ENCODE results near the gene KIRREL3.

DNA sequence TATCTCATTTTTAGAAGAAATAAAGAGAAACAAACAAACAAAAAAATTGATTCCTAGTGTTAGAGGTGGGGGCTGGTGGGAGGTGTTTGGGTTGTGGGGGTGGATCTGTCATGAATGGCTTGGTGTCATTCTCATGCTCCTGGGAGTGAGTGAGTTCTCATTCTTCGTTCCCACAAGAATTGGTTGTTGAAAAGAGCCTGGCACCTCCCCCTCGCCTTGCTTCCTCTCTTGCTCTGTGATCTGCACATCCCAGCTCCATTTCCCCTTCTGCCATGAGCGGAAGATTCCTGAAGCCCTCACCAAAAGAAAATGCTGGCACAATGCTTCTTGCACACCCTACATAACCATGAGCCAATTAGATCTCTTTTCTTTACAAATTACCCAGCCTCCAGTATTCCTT is 367.2 kb downstream of the KIRREL3 start:
- TF ChIP-seq CHD2 (IDR thresholded peaks at IDR 0.05; ENCODE audit: low read length, partially characterized antibody) (no peak), CTCF (IDR thresholded peaks at IDR 0.05) (no peak), RCOR1 (IDR thresholded peaks at IDR 0.05; ENCODE audit: low read depth, low read length) (no peak), MYC (IDR thresholded peaks at IDR 0.05; ENCODE audit: borderline replicate concordance, low read length) (no peak), REST (IDR thresholded peaks at IDR 0.05) (no peak), MAFK (IDR thresholded peaks at IDR 0.05; ENCODE audit: partially characterized antibody) (no peak), EP300 (IDR thresholded peaks at IDR 0.05) (no peak), PBX3 (IDR thresholded peaks at IDR 0.05) (no peak), CHD4 (IDR thresholded peaks at IDR 0.05; ENCODE audit: borderline replicate concordance) (no peak), KDM5A (IDR thresholded peaks at IDR 0.05) (no peak), POLR2AphosphoS2 (conservative IDR thresholded peaks at IDR 0.05; ENCODE audit: low read length) (no peak), PHF8 (IDR thresholded peaks at IDR 0.05; ENCODE audit: borderline replicate concordance, low read depth) (no peak), HOXB5 (CRISPR knock-in tag; IDR thresholded peaks at IDR 0.05) (no peak)
- TF ChIP-seq, protein P1, sequence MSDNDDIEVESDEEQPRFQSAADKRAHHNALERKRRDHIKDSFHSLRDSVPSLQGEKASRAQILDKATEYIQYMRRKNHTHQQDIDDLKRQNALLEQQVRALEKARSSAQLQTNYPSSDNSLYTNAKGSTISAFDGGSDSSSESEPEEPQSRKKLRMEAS (IDR thresholded peaks at IDR 0.05) = no peak

Data from A549 (cell line).